ENCODE measurements around the gene CLEC4E. TPM values are rescaled to one million over a fixed set of nuclear protein-coding genes. Genes with fewer than 3 reads are reported as not detected.
"Not testable (repeated sequence)": the region's sequence is repeated elsewhere in the genome, so short reads cannot be mapped to it uniquely, and the experiment has no call there.

CLEC4E gene
- total and polyA plus RNA-seq, 7 donors, result 0.46 to 5.4 (median 2.0) TPM

GRCh38 chr12:8541562-8541961 is 857 bp upstream of the CLEC4E start:
- TF ChIP-seq, protein P1, sequence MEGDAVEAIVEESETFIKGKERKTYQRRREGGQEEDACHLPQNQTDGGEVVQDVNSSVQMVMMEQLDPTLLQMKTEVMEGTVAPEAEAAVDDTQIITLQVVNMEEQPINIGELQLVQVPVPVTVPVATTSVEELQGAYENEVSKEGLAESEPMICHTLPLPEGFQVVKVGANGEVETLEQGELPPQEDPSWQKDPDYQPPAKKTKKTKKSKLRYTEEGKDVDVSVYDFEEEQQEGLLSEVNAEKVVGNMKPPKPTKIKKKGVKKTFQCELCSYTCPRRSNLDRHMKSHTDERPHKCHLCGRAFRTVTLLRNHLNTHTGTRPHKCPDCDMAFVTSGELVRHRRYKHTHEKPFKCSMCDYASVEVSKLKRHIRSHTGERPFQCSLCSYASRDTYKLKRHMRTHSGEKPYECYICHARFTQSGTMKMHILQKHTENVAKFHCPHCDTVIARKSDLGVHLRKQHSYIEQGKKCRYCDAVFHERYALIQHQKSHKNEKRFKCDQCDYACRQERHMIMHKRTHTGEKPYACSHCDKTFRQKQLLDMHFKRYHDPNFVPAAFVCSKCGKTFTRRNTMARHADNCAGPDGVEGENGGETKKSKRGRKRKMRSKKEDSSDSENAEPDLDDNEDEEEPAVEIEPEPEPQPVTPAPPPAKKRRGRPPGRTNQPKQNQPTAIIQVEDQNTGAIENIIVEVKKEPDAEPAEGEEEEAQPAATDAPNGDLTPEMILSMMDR (IDR thresholded peaks at IDR 0.05), result no peak
- TF ChIP-seq POLR2AphosphoS5 (IDR thresholded peaks at IDR 0.05) (no peak), EP300 (IDR thresholded peaks at IDR 0.05) (no peak), POLR2A (IDR thresholded peaks at IDR 0.05) (no peak)
- peaks cover 0 to 6% (median 0%) of the 10 kb centered on the region in 3 donors for H3K27me3 ChIP-seq
- WGBS, 2 donors, result 62 to 75% methylated on average over 10 of the region's 10 CpGs
- H3K4me1 ChIP-seq, result no peaks in the 10 kb centered on the region
- no peak overlapping the region for H3K4me3 ChIP-seq
- H3K27ac ChIP-seq, result no peak overlapping the region
- H3K36me3 ChIP-seq, result no peaks in the 10 kb centered on the region
- DNase-seq, result no peak
- intact Hi-C loops (cut with DNase I), result loop anchor here (10.0 kb wide), 1 partner anchor 353 kb away; no protein-coding TSS in a partner anchor
- no peaks in the 10 kb centered on the region for H3K9me3 ChIP-seq

GRCh38 chr12:8537820-8538219 is 2.9 kb downstream of the CLEC4E start:
- H3K36me3 ChIP-seq; H3K4me3 ChIP-seq; H3K27ac ChIP-seq; DNase-seq; H3K9me3 ChIP-seq; intact Hi-C loops (cut with DNase I); H3K27me3 ChIP-seq; H3K4me1 ChIP-seq: not testable (repeated sequence)
- WGBS, 2 donors, result 88 to 91% methylated on average over 14 to 16 of the region's 16 CpGs

GRCh38 chr12:8532045-8532444 is 8.7 kb downstream of the CLEC4E start:
- no peaks in the 10 kb centered on the region for H3K36me3 ChIP-seq
- intact Hi-C loops (cut with DNase I), result no loop called here
- H3K4me3 ChIP-seq, result no peak overlapping the region
- WGBS, 2 donors, result 76 to 80% methylated on average over 7 of the region's 7 CpGs
- no peaks in the 10 kb centered on the region for H3K27me3 ChIP-seq
- no peak for TF ChIP-seq POLR2AphosphoS5 (IDR thresholded peaks at IDR 0.05)
- no peak for TF ChIP-seq POLR2A (IDR thresholded peaks at IDR 0.05)
- TF ChIP-seq, protein P1 (IDR thresholded peaks at IDR 0.05), result no peak
- TF ChIP-seq EP300 (IDR thresholded peaks at IDR 0.05), result no peak
- no peak overlapping the region for H3K27ac ChIP-seq
- H3K9me3 ChIP-seq, result no peaks in the 10 kb centered on the region
- no peak for DNase-seq
- no peaks in the 10 kb centered on the region for H3K4me1 ChIP-seq

DNA sequence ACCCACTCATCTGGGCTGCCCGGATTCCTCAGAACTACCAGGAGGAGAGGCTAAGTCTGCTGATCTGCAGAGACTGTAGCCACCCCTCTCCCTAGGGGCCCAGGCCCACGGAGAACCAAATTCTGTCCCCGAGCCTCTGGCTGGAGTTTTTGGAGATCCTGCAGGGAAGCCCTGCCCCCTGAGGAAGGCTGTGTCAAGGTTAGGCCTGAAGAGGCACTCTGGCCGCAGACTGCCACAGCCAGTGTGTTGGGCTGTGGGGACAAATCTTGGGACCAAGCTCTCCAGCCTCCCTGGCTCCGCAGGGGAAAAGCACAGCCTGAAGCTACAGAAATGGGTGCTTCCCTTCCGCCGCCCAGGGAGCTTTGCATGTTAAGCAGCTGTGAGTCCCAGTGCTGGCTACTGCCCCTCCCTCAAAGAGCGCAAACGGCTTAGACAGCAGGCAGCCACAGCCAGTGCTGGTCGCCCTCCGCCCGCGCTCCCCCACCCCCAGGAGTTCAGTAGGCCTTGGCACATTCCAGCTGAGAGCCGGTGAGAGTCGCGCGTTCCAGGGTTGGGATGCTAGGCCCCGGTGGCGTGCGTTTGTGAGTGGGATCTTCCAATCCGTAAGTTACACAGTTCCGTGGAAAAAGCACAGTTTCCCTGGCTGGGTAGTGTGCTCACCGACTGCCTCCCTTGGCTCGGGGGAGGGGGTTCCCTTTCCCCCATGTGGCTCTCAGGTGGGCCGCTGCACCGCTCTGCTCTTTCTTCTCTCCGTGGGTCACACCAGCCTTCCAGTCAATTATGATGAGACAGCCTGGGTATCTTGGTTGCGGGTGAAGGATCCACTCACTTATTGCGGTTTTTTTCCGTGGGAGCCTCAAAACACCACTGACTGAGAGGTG is 13.2 kb downstream of the CLEC4E start:
- Histone ChIP-seq H3K27ac (no peak overlapping the region), H3K27me3 (no peaks in the 10 kb centered on the region), H3K9me3 (no peaks in the 10 kb centered on the region), H3K4me1 (no peaks in the 10 kb centered on the region), H3K4me3 (no peak overlapping the region), H3K36me3 (no peaks in the 10 kb centered on the region)
- peak; percentile 57 for DNase-seq
- 78 to 84% methylated on average over 30 of the region's 30 CpGs for WGBS, 2 donors
- TF ChIP-seq, protein P1 (IDR thresholded peaks at IDR 0.05), result no peak
- TF ChIP-seq POLR2A (IDR thresholded peaks at IDR 0.05) (no peak), POLR2AphosphoS5 (IDR thresholded peaks at IDR 0.05) (no peak), EP300 (IDR thresholded peaks at IDR 0.05) (no peak)
- intact Hi-C loops (cut with DNase I), result no loop called here

DNA sequence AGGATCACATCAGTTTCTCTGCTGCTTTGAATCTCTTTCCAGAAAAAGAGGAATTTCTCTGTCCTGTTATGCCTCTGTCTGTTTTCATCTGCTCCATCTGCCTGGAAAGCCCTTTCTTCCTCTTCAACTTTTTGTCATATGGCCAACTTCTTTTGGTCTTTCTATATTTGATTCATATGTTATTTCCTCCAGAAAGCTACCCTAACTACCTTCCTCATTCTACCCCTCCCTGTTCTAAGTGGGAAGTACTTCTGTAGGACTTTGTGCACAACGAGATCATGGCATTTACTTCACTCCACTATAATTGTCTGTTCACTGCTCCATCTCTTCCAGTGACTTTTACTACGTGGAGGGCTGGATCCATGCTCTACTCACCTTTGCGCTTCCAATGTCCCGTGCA is 21.5 kb downstream of the CLEC4E start:
- no peak for DNase-seq
- Histone ChIP-seq H3K36me3 (no peaks in the 10 kb centered on the region), H3K4me3 (no peak overlapping the region), H3K4me1 (no peaks in the 10 kb centered on the region), H3K27me3 (no peaks in the 10 kb centered on the region), H3K9me3 (no peaks in the 10 kb centered on the region), H3K27ac (no peak overlapping the region)
- intact Hi-C loops (cut with DNase I), result no loop called here
- TF ChIP-seq, protein P1 (IDR thresholded peaks at IDR 0.05), result no peak
- TF ChIP-seq EP300 (IDR thresholded peaks at IDR 0.05) (no peak), POLR2AphosphoS5 (IDR thresholded peaks at IDR 0.05) (no peak), POLR2A (IDR thresholded peaks at IDR 0.05) (no peak)
- WGBS, 2 donors, result 67 to 68% methylated on average over 4 of the region's 4 CpGs

All from sigmoid colon (tissue), 7 donors.